Measurements from ENCODE around the gene TP63. TPM values are rescaled to one million over a fixed set of nuclear protein-coding genes. Genes with fewer than 3 reads are reported as not detected.
"Not testable (repeated sequence)": the region's sequence is repeated elsewhere in the genome, so short reads cannot be mapped to it uniquely, and the experiment has no call there.

TP63 gene
- total RNA-seq, 1 donor = 1.8 TPM

DNA sequence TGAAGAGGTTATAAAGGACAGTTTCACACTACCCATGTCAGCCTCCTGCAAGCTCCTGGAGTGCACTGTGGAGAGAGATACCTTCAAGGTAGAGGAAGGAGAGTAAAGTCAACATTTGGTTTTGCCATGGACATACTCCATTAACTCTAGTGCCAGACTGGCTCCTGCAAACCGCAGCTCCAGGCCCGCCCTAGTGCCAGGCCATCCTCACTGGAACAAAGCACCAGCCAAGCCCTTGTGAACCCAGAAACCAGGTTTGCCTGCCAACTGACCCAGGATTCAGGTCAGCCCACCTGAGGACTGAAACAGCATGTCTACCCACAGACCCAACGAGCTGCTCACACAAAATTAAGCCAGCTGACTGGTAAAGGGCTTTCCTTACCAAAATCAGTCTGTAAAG, 41.0 kb upstream of the TP63 start:
- Histone ChIP-seq H2AFZ (ENCODE audit: low read length) (no peak overlapping the region), H3K4me3 (ENCODE audit: insufficient read depth, low read length) (no peak overlapping the region), H3K36me3 (ENCODE audit: insufficient read depth, low read length) (no peaks in the 10 kb centered on the region), H4K20me1 (ENCODE audit: insufficient read depth, low read length) (no peaks in the 10 kb centered on the region), H3K4me2 (ENCODE audit: insufficient read depth, low read length) (no peak overlapping the region), H3K27ac (ENCODE audit: low read depth, low read length) (no peak overlapping the region), H3K79me2 (ENCODE audit: insufficient read depth, low read length) (no peaks in the 10 kb centered on the region), H3K9me3 (ENCODE audit: low read depth, low read length) (no peaks in the 10 kb centered on the region), H3K27me3 (ENCODE audit: insufficient read depth, low read length) (no peaks in the 10 kb centered on the region), H3K4me1 (ENCODE audit: insufficient read depth, low read length) (peaks cover 34% of the 10 kb centered on the region)
- no peak for DNase-seq (ENCODE audit: insufficient read length, low spot score, missing footprints)
- TF ChIP-seq, protein P1, sequence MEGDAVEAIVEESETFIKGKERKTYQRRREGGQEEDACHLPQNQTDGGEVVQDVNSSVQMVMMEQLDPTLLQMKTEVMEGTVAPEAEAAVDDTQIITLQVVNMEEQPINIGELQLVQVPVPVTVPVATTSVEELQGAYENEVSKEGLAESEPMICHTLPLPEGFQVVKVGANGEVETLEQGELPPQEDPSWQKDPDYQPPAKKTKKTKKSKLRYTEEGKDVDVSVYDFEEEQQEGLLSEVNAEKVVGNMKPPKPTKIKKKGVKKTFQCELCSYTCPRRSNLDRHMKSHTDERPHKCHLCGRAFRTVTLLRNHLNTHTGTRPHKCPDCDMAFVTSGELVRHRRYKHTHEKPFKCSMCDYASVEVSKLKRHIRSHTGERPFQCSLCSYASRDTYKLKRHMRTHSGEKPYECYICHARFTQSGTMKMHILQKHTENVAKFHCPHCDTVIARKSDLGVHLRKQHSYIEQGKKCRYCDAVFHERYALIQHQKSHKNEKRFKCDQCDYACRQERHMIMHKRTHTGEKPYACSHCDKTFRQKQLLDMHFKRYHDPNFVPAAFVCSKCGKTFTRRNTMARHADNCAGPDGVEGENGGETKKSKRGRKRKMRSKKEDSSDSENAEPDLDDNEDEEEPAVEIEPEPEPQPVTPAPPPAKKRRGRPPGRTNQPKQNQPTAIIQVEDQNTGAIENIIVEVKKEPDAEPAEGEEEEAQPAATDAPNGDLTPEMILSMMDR (IDR thresholded peaks at IDR 0.05; ENCODE audit: extremely low read depth, low read depth, low read length) = no peak

DNA sequence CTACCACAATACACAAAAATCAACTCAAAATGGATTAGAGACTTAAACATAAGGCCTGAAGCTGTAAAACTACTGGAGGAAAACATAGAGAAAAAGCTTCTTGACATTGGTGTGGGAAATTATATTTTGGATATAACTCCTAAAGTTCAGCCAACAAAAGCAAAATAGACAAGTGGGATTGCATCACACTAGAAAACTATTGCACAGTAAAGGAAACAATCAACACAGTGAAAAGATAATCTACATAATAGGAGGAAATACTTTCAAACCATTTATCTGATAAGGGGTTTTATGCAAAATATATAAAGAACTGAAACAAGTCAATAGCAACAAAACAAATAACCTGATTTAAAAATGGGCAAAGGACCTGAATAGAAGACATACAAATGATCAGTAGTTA, 37.6 kb upstream of the TP63 start:
- no peaks in the 10 kb centered on the region for H3K36me3 ChIP-seq (ENCODE audit: insufficient read depth, low read length)
- H2AFZ ChIP-seq (ENCODE audit: low read length) = no peak overlapping the region
- H3K27me3 ChIP-seq (ENCODE audit: insufficient read depth, low read length) = no peaks in the 10 kb centered on the region
- H4K20me1 ChIP-seq (ENCODE audit: insufficient read depth, low read length) = no peaks in the 10 kb centered on the region
- no peak overlapping the region for H3K27ac ChIP-seq (ENCODE audit: low read depth, low read length)
- H3K4me3 ChIP-seq (ENCODE audit: insufficient read depth, low read length) = no peak overlapping the region
- no peak overlapping the region for H3K4me2 ChIP-seq (ENCODE audit: insufficient read depth, low read length)
- H3K79me2 ChIP-seq (ENCODE audit: insufficient read depth, low read length) = no peaks in the 10 kb centered on the region
- peaks cover 10% of the 10 kb centered on the region for H3K4me1 ChIP-seq (ENCODE audit: insufficient read depth, low read length)
- TF ChIP-seq, protein P1 (IDR thresholded peaks at IDR 0.05; ENCODE audit: extremely low read depth, low read depth, low read length) = no peak
- no peaks in the 10 kb centered on the region for H3K9me3 ChIP-seq (ENCODE audit: low read depth, low read length)
- no peak for DNase-seq (ENCODE audit: insufficient read length, low spot score, missing footprints)

DNA sequence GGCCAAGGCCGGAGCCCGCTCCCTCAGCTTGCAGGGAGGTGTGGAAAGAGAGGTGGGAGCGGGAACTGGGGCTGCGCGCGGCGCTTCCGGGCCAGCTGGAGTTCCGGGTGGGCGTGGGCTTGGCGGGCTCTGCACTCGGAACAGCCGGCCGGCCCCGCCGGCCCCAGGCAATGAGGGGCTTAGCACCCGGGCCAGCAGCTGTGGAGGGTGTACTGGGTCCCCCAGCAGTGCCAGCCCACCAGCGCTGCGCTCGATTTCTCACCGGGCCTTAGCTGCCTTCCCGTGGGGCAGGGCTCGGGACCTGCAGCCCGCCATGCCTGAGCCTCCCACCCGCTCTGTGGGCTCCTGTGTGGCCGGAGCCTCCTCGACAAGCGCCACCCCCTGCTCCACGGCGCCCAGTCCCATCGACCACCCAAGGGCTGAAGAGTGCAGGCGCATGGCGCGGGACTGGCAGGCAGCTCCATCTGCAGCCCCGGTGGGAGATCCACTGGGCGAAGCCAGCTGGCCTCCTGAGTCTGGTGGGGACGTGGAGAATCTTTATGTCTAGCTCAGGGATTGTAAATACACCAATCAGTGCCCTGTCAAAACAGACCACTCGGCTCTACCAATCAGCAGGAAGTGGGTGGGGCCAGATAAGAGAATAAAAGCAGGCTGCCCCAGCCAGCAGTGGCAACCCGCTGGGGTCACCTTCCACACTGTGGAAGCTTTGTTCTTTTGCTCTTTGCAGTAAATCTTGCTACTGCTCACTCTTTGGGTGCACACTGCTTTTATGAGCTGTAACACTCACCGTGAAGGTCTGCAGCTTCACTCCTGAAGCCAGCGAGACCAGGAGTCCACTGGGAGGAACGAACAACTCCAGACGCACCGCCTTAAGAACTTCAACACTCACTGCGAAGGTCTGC, 34.9 kb upstream of the TP63 start:
- H2AFZ ChIP-seq (ENCODE audit: low read length); H3K4me2 ChIP-seq (ENCODE audit: insufficient read depth, low read length); H4K20me1 ChIP-seq (ENCODE audit: insufficient read depth, low read length); H3K4me1 ChIP-seq (ENCODE audit: insufficient read depth, low read length); H3K27me3 ChIP-seq (ENCODE audit: insufficient read depth, low read length); H3K79me2 ChIP-seq (ENCODE audit: insufficient read depth, low read length); DNase-seq (ENCODE audit: insufficient read length, low spot score, missing footprints); H3K36me3 ChIP-seq (ENCODE audit: insufficient read depth, low read length); H3K27ac ChIP-seq (ENCODE audit: low read depth, low read length); H3K4me3 ChIP-seq (ENCODE audit: insufficient read depth, low read length); H3K9me3 ChIP-seq (ENCODE audit: low read depth, low read length): not testable (repeated sequence)

DNA sequence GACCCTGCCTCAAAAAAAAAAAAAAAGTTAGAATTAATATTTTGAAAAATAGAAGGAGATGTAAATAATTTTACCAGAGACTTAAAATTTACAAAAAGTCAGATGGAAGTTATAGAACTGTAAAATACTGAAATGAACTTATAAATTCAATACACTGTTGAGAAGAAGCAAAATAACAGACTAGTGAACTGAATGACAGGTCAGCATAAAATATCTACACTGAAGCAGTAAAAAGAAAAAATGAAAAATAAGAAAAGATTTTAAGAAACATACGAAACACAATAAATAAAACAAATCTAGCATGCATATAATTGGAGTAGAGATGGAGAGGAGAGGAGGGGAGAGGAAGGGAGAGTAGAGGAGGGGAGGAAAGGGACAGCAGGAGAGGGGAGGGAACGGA, 33.3 kb upstream of the TP63 start:
- Histone ChIP-seq H2AFZ (ENCODE audit: low read length) (no peak overlapping the region), H3K27ac (ENCODE audit: low read depth, low read length) (no peak overlapping the region), H3K4me2 (ENCODE audit: insufficient read depth, low read length) (no peak overlapping the region), H4K20me1 (ENCODE audit: insufficient read depth, low read length) (no peaks in the 10 kb centered on the region), H3K36me3 (ENCODE audit: insufficient read depth, low read length) (no peaks in the 10 kb centered on the region), H3K4me3 (ENCODE audit: insufficient read depth, low read length) (no peak overlapping the region), H3K4me1 (ENCODE audit: insufficient read depth, low read length) (no peaks in the 10 kb centered on the region), H3K9me3 (ENCODE audit: low read depth, low read length) (no peaks in the 10 kb centered on the region), H3K27me3 (ENCODE audit: insufficient read depth, low read length) (no peaks in the 10 kb centered on the region), H3K79me2 (ENCODE audit: insufficient read depth, low read length) (no peaks in the 10 kb centered on the region)
- TF ChIP-seq, protein P1 (IDR thresholded peaks at IDR 0.05; ENCODE audit: extremely low read depth, low read depth, low read length) = no peak
- no peak for DNase-seq (ENCODE audit: insufficient read length, low spot score, missing footprints)

Data from osteoblast (primary cell).